ENCODE results near the gene MDH1B. TPM values are rescaled to one million over a fixed set of nuclear protein-coding genes. Genes with fewer than 3 reads are reported as not detected.

Gene MDH1B
- total and polyA plus RNA-seq, 8 donors = 0.47 to 2.7 (median 0.88) TPM

DNA sequence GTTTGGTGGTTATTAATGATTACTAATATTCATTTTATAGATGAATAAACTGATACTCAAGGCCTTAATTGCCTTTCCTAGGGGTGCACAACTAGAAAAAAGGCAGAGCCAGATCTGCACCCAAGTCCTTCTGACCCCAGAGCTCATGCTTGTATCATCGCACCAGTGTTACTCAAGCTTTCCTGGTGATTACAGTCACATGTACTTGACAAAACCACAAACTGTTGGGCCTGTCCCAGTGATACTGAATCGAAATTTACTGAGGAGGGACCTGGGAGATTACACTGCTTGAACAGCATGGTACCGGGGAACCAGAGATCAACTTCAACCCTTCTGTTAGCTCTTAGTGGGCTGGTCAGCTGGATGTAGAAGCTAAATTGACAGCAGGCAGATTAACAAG is 34.0 kb upstream of the MDH1B start:
- WGBS, 2 donors = 70 to 75% methylated on average over 3 of the region's 3 CpGs
- TF ChIP-seq, protein P1, sequence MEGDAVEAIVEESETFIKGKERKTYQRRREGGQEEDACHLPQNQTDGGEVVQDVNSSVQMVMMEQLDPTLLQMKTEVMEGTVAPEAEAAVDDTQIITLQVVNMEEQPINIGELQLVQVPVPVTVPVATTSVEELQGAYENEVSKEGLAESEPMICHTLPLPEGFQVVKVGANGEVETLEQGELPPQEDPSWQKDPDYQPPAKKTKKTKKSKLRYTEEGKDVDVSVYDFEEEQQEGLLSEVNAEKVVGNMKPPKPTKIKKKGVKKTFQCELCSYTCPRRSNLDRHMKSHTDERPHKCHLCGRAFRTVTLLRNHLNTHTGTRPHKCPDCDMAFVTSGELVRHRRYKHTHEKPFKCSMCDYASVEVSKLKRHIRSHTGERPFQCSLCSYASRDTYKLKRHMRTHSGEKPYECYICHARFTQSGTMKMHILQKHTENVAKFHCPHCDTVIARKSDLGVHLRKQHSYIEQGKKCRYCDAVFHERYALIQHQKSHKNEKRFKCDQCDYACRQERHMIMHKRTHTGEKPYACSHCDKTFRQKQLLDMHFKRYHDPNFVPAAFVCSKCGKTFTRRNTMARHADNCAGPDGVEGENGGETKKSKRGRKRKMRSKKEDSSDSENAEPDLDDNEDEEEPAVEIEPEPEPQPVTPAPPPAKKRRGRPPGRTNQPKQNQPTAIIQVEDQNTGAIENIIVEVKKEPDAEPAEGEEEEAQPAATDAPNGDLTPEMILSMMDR (IDR thresholded peaks at IDR 0.05) = no peak
- intact Hi-C loops (cut with DNase I) = no loop called here
- H3K4me3 ChIP-seq = no peak overlapping the region
- H3K4me1 ChIP-seq = no peaks in the 10 kb centered on the region
- no peaks in the 10 kb centered on the region for H3K36me3 ChIP-seq
- ATAC-seq = no peak
- no peak overlapping the region for H3K27ac ChIP-seq
- no peaks in the 10 kb centered on the region for H3K27me3 ChIP-seq
- no peak for DNase-seq
- no peak for FAIRE-seq
- H3K9me3 ChIP-seq = no peaks in the 10 kb centered on the region

GRCh38 chr2:206798000-206798399 is 32.9 kb upstream of the MDH1B start:
- TF ChIP-seq, protein P1 (IDR thresholded peaks at IDR 0.05) = no peak
- Histone ChIP-seq H3K4me1 (no peaks in the 10 kb centered on the region), H3K4me3 (no peak overlapping the region), H3K36me3 (no peaks in the 10 kb centered on the region), H3K27ac (no peak overlapping the region), H3K27me3 (no peaks in the 10 kb centered on the region), H3K9me3 (no peaks in the 10 kb centered on the region)
- FAIRE-seq (no peak), ATAC-seq (no peak), DNase-seq (no peak)
- 84 to 85% methylated on average over 5 of the region's 5 CpGs for WGBS, 2 donors
- intact Hi-C loops (cut with DNase I) = no loop called here

- no peak for ATAC-seq
- no peak for DNase-seq
- 79 to 81% methylated on average over 4 of the region's 4 CpGs for WGBS, 2 donors
- no peak for FAIRE-seq
- H3K4me1 ChIP-seq = no peaks in the 10 kb centered on the region
- no peaks in the 10 kb centered on the region for H3K27me3 ChIP-seq
- H3K4me3 ChIP-seq = no peak overlapping the region
- no peak overlapping the region for H3K27ac ChIP-seq
- TF ChIP-seq, protein P1 (IDR thresholded peaks at IDR 0.05) = no peak
- no peaks in the 10 kb centered on the region for H3K36me3 ChIP-seq
- intact Hi-C loops (cut with DNase I) = no loop called here
- no peaks in the 10 kb centered on the region for H3K9me3 ChIP-seq
Observed at GRCh38 chr2:206797376-206797775, 32.2 kb upstream of the MDH1B start.

- FAIRE-seq (no peak), DNase-seq (no peak), ATAC-seq (no peak)
- no peaks in the 10 kb centered on the region for H3K9me3 ChIP-seq
- H3K27me3 ChIP-seq = no peaks in the 10 kb centered on the region
- peaks cover 0 to 33% (median 10%) of the 10 kb centered on the region in 3 donors for H3K36me3 ChIP-seq
- intact Hi-C loops (cut with DNase I) = no loop called here
- WGBS, 2 donors = 88 to 98% methylated on average over 5 of the region's 5 CpGs
- TF ChIP-seq, protein P1 (IDR thresholded peaks at IDR 0.05) = no peak
- H3K27ac ChIP-seq = no peak overlapping the region
- H3K4me3 ChIP-seq = no peak overlapping the region
- H3K4me1 ChIP-seq = no peaks in the 10 kb centered on the region
Observed at GRCh38 chr2:206792645-206793044, 27.5 kb upstream of the MDH1B start.

GRCh38 chr2:206790311-206790935 is 25.3 kb upstream of the MDH1B start:
- Histone ChIP-seq H3K4me3 (no peak overlapping the region), H3K4me1 (no peaks in the 10 kb centered on the region), H3K36me3 (peaks cover 0 to 46% (median 10%) of the 10 kb centered on the region in 3 donors), H3K27ac (no peak overlapping the region), H3K27me3 (no peaks in the 10 kb centered on the region), H3K9me3 (no peaks in the 10 kb centered on the region)
- DNase-seq (no peak), ATAC-seq (no peak), FAIRE-seq (no peak)
- intact Hi-C loops (cut with DNase I) = no loop called here
- 80 to 82% methylated on average over 3 of the region's 3 CpGs for WGBS, 2 donors
- TF ChIP-seq, protein P1 (IDR thresholded peaks at IDR 0.05) = no peak

Measured in pancreas (tissue), 10 donors.